Caki2 (cell line): ENCODE results near the gene FAM114A1. TPM values are rescaled to one million over a fixed set of nuclear protein-coding genes. Genes with fewer than 3 reads are reported as not detected.
"Not testable (repeated sequence)": the region's sequence is repeated elsewhere in the genome, so short reads cannot be mapped to it uniquely, and the experiment has no call there.

Experiments
- DNase-seq: peaks from one replicate; pipeline ENCODE4 v3.0.0-alpha.2; 2015; ENCODE audit warnings: low read depth
- in situ Hi-C: cut with HindIII; loops from 2 replicates; pipeline ENCODE4 v1.10.0; 2016; ENCODE audit warnings: low sequenced_read_pairs, low pct_unique_long_range_greater_than_20kb, mixed read lengths
- total RNA-seq: library from RNA; depleted of rRNA; stranded (reverse); fragments of >200 nt; shearing (Covaris generic); gene quantifications from 2 replicates; pipeline ENCODE4 v1.2.3, GENCODE V29; 2014; ENCODE audit warnings: low replicate concordance

Gene FAM114A1
- total RNA-seq, 1 experiment from 2014 or later: 79.7 TPM

DNA sequence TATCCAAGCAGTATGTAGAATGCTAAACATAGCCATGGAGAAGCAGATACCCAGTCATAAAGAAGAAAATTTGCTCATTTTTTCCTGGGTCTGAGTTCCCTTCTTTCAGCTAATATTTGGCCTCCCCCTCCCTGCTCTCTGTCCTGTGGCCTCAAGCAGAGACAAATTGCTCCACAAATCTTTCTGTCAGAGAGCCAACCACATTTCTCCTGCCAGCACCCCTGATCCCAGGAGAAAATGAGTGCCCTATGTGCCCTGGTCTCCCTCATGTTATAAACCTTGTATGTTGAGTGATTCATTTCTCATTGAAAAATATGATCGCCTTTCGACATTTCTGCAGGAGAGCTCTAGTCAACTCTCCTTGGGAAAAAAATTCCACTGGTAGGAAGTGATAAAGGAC is 82.6 kb downstream of the FAM114A1 start:
- DNase-seq: no peak
- in situ Hi-C loops: no loop called here

DNA sequence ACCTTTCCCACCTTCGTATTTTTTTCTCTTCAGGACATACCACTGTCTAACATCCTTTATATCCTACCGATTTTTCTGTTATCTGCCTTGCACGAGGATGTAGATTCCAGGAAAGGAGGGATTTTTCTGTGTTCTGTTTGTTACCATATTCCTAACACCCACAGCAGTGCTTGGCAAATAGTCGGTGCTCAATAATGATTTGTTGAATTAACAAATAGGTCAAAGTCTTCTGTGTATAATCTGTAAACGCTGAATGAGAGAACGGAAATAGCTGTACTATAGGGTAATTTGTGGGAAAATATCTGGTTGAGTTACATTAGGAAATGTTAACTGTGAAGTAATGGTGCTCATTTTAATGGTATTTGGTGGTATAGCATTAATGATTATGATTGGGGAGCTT is 83.1 kb downstream of the FAM114A1 start:
- no peak for DNase-seq
- in situ Hi-C loops: no loop called here

DNA sequence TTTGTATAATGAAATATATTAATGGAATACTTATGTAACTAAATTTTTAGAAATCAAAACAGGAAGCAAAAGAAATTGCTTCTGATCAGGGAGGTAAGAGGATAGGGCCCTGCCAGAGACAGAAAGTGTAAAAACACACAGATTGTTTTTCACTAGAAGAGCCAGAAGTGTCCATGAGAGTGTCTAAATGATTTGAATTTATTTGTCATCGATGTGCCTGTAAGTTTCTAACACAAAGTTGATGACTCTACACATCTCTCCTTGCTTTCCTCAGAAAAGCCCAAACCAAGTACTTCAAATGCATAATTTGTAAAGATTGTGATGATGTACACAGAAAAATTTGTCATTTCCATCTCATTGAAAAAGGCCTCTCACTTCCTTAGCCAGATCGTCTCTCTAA is 84.0 kb downstream of the FAM114A1 start:
- no peak for DNase-seq
- in situ Hi-C loops: no loop called here

DNA sequence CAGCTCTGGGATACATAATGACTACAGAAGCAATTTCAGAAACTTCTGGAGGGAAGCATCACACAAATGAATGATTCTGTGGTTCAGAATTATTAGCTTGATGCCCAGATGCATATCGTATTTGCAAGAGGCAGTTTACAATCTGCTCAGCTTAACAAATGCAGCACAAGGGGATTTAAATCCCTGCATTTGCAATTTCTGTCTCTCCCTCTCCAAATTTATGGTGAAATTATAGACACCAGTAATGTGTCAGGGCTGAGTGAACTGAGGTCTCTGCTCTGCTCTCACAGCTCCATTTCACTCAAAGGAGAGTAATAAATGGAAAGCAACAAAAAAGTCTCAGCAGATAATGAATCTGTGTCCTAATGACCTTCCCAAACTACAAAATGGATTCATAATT is 84.4 kb downstream of the FAM114A1 start:
- DNase-seq: no peak
- in situ Hi-C loops: no loop called here

DNA sequence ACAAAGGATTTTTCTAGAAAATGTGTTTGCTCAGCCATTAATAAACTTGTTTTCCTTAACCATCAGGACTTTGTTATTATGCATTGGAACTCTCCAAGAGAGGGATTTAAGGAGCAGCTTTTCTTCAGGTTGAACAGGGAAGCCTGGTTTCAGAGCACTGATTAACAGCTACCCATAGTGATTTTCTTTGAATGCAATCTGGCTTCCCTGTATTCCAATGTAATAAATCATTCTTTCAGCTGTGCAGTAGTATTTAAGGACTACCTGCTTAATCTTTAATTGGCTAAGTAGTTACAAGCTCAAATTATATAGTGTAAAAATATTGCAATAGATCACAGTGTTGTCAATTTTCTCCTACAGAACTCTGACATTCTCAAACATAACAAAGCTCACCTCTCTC is 87.1 kb downstream of the FAM114A1 start:
- DNase-seq: no peak
- in situ Hi-C loops: no loop called here

DNA sequence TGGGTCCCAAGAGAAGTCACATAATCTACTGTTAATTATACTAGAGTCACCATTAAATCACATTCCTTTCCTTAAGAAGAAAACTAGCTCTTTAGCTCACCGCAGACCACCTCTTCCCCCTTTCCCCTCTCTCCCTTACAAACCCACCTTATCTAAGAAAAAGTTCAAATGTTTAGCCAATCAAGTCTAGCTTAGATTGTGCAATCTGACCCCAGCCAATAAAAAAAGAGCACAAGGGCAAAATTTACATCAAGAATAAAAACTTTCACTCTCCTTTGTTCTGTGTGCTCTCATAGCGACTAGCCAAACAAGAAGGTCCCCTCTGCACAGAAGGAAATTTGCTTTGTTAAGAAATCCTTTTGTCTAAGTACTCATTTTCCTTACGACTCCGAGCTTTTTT is 88.4 kb downstream of the FAM114A1 start:
- in situ Hi-C loops: no loop called here

DNA sequence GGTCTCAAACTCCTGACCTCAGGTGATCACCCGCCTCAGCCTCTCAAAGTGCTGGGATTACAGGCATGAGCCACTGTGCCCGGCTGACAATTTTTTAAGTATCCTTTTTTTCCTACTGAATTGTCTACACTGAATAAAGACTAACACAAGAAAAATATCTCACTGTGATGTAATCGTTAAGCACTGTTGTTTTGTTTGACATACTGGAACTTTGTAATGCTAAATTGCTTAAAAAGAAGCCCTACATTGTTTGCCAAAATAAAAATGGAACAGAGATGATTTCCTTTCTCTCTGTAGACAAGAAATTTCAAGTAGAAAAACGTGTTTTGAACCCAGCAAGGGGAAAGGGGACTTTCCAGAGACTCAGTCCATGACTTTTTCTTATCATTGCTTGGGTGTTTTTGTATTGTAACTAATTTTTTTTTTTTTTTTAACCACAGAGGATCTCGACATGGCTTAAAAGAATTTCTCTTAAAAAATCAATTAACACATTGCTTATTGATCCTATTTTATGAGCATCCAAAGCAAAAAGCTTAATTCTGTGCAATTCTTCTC is 89.7 kb downstream of the FAM114A1 start:
- DNase-seq: no peak
- in situ Hi-C loops: no loop called here

More for the DNA sequence above, 88.4 kb downstream of the FAM114A1 start:
- no peak for DNase-seq

DNA sequence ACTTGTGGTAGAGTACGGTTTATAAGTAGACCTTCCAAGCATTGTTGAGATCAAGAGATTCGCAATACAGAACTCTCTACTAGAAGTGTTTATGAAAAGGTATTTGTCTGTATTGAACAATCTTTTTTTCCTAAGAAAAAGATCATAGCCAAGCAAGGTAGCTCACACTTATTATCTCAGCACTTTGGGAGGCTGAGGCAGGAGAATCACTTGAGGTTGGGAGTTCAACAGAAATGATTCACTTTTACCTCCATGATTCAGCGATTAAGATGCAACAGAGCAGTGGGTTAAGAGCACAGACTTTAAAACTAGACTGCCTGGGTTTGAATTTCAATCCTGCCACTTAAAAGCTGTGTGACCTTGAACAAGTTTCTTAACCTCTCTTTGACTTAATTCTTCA is 90.3 kb downstream of the FAM114A1 start:
- no peak for DNase-seq
- in situ Hi-C loops: no loop called here

DNA sequence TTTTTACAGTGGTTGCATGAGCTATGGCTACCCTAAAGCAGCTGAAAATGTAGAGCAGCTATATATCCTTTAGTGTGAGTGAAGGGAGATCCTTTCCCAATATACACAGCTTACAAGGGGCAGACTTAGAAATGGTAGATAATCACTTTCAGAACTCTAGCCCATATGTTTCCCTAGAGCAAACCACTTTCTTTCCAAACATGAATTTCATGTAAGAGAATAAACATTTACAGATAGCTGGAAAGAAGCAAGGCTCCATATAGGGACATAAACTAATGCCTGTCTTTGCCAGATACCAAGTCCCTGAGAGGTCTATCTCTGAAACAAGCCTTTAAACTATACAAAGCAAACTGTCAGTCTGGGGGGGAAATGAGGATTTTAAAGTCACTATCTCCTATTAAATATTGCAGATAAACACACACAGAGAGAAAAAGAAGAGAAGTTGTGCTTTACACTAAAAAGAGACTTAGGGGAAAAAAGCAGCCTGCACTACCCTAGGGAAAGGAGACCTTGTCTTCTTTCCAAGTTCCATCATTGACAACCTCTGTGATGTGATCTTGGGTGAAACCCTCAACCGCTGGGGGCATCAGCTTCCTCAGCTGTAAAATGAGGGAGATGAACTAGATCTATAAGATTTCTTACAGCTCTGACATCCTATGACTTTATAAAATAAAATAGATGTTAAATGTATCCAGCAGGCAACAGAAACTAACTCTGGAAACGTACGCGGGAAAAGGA is 91.0 kb downstream of the FAM114A1 start:
- DNase-seq: no peak
- in situ Hi-C loops: no loop called here

DNA sequence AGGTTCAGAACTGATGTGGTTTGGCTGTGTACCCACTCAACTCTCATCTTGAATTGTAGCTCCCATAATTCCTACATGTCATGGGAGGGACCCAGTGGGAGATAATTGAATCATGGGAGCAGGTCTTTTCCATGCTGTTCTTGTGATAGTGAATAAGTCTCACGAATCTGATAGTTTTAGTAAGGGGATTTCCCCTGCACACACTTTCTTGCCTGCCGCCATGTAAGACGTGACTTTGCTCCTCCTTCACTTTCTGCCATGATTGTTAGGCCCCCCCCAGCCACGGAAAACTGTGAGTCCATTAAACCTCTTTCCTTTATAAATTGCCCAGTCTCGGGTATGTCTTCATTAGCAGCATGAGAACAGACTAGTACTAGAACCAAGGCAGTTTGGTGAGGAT is 91.6 kb downstream of the FAM114A1 start:
- in situ Hi-C loops: not testable (repeated sequence)

DNA sequence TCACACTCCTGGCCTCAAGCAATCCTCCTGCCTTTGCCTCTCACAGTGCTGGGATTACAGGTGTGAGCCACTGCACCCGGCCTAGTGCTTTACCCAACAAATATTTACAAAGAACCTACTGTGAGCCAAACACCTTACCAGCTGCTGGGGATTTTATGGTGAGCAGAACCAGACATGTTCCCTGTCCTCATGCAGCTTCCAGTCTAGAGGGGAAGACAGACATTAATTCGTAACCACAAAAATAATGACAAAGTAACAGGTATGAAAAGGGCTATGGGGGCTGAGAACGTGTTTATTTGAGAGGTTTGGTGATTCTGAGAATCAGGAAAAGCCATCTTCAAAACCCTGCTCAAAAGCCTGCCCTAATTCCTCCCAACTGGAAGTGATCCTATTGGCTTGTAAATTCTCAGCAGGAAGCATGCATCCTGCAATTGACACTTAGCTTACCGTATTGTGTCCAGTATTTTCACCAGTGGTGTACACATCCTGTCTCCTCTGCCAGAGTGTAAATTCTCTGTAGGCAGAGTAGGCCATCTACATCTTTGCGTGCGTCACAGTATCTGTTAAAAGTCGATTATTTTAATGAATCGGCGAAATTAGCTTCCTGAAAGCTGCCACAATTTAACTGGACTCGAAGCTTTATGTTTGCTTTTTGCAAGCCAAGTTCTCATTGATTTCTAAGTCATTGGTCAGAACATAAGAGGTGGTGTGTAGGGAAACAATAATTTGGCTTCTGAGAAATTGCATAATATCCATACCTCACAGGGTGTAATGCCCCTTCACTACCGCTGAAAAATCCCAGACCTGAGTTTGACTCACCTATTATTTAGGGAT is 97.6 kb downstream of the FAM114A1 start:
- DNase-seq: no peak
- in situ Hi-C loops: no loop called here

More for the DNA sequence above, 91.6 kb downstream of the FAM114A1 start:
- not testable (repeated sequence) for DNase-seq

DNA sequence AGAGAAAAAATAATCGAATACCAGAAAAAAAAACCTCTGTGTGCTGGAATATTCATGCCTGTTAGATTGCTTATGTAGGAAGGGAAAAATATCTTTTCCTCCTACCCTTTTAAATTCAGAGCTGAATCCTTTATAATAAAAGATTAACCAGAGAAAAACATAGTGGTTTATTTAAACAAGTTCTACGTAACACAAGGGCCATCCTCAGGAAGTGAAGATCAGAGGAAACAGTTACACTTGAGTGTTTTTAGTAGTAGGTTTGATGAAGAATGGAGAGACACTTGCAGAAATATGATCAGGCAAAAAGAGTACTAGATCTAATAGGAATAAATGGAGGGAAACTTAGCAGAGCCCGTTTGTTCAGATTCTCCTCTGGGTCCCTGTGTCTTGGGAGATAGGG is 98.3 kb downstream of the FAM114A1 start:
- peak; percentile 29 for DNase-seq
- in situ Hi-C loops: no loop called here

DNA sequence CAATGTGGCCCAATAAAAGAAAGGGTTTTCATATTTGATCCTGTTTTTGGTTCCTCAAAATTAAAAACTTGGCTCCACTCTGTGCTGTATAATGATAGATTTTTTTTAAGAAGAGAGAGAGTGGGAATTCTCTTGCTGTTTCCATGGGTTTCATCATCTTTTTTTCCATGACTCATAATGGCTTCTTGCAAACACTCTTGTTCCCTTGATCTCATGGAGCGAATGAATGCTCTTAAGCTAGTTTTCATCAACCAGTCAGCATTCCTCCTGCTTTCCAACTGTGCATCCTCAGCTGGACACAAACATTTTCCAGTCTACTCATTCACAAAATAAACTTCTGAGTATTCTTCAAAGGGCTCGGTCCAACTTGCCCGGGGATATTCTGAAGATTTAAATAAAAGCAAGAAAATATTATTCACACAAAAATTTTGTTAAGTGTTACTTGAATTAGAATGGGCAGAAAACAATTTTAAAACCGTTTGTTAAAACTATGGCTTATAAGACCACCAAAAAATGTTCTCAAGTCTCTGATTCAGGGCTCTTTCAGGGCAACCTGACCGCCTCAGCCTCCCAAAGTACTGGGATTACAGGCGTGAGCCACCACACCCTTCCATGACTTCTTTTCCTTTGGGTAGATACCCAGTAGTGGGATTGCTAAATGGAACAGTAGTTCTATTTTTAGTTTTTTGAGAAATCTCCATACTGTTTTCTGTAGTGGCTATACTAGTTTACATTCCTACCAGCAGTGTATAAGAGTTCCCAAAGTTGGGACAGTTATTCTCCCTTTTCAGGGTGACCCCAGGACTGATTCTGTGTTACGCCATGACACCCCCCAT is 99.9 kb downstream of the FAM114A1 start:
- DNase-seq: peak; percentile 53
- in situ Hi-C loops: no loop called here

DNA sequence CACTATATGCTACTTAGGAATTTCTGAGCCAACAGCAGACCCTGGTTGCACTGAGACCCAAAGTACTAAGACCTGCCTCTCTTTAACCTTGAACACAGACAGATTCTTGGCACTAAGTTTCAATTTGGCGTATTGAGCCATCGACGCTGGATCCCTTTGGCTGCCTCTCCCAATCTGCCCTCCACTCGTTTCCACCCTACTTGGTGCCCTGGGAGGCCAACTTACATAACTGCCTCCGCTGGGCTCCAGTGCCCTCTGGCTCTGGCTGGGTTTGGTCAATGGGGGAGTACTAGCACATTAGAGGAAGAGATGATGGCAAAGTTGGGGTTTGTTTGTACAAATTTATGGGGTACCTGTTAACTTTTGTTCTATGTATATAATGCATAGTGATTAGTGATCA is 101.1 kb downstream of the FAM114A1 start:
- no peak for DNase-seq

DNA sequence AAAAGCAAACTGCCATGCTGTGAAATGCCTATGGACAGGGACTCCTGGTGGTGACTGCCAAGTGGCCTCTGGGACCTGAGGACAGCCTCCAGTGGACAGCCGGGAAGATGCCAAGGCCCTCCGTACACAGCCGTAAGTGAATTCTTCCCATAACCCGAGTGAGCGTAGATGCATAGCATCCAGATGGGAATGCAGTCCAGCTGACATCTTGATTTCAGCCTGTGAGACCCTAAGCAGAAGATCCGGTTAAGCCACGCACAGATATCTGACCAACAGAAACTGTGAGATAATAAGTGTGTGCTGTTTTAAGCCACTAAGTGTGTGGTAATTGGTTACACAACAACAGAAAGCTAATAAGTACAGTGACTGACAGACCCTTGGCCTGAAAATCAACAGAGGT is 108.7 kb downstream of the FAM114A1 start:
- in situ Hi-C loops: no loop called here

More for the DNA sequence above, 101.1 kb downstream of the FAM114A1 start:
- in situ Hi-C loops: no loop called here

DNA sequence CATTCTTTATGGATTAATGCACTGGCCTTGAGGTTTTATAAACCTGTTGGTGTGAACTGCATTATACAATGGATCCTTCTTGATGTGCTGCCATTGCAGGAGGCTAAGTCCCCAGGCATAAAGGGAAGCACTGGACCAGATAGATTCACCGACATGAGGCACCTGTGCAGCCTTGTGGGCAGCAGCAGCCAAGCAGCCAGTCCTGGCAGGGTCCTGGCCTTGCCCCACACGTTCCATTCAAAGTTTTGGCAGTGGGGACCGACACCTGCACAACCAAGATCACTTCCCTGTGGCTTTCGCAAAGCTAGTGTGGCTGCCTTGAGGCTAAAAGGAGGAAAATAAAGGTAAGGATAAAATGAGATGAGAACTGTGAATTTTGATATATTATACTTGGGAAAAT is 111.5 kb downstream of the FAM114A1 start:
- DNase-seq: no peak
- in situ Hi-C loops: no loop called here

More for the DNA sequence above, 108.7 kb downstream of the FAM114A1 start:
- DNase-seq: no peak

DNA sequence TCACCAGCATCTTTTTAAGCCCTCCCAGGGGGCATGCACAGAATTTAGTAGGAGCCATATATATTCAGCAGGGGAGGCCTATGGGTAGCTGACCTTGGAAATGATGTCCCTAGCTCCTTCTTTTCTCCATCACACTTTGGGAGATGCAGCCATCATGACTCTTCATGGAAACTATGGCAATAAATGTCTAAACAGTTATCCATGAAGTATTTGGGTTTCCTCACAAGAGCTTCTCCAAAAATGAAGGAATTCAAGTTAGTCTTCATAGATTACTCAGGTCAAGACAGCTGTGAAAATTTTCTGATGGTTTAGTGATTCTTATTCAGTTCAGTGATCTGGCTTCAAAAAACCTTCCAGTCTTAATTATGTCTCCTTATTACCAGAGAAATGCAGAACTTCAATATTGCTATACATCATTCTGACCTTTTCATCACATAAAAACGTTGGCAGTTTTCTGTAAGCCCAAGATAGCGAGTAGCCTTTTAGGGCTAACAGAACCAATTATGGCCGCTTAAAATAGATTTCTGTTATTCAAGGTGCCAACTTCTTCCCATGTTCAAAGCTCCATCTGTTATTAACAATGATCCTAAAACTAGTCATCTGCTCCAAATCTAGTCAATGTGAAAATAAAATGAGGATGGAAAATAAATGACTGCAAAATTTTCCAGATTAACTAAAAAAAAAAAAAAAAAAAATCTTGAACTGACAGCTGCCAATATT is 112.1 kb downstream of the FAM114A1 start:
- DNase-seq: no peak
- in situ Hi-C loops: no loop called here
